Measurements from ENCODE around the gene OR13C4.

OR13C4 gene

DNA sequence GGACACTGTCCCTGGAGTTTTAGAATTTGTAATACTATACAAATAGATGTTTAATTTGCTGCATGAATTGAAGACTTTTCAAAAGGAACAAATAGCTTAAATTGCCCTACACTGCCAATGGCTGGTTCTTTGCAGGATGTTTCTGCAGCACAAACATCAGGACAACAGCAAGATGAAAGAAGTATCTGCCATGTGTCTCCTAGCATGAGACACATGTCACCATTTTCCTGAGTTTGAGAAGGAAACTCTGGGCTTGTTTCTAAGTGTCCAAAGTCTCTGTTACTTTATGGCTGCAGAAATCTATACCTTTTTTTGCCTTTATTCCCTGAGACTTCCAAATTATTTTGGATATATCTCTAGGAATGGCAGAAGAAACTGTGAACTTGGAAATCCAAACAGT, 23.6 kb downstream of the OR13C4 start:
- H3K9me3 ChIP-seq (ENCODE audit: severe bottlenecking): no peaks in the 10 kb centered on the region
- H3K4me1 ChIP-seq (ENCODE audit: insufficient read depth, poor library complexity, severe bottlenecking): peaks cover 7% of the 10 kb centered on the region
- no peaks in the 10 kb centered on the region for H3K36me3 ChIP-seq (ENCODE audit: low read depth)
- ATAC-seq (ENCODE audit: low read depth): no peak
- no peak overlapping the region for H3K27ac ChIP-seq (ENCODE audit: poor library complexity, severe bottlenecking)
- TF ChIP-seq, protein P1, sequence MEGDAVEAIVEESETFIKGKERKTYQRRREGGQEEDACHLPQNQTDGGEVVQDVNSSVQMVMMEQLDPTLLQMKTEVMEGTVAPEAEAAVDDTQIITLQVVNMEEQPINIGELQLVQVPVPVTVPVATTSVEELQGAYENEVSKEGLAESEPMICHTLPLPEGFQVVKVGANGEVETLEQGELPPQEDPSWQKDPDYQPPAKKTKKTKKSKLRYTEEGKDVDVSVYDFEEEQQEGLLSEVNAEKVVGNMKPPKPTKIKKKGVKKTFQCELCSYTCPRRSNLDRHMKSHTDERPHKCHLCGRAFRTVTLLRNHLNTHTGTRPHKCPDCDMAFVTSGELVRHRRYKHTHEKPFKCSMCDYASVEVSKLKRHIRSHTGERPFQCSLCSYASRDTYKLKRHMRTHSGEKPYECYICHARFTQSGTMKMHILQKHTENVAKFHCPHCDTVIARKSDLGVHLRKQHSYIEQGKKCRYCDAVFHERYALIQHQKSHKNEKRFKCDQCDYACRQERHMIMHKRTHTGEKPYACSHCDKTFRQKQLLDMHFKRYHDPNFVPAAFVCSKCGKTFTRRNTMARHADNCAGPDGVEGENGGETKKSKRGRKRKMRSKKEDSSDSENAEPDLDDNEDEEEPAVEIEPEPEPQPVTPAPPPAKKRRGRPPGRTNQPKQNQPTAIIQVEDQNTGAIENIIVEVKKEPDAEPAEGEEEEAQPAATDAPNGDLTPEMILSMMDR (IDR thresholded peaks at IDR 0.05; ENCODE audit: poor library complexity, severe bottlenecking): no peak
- no peak overlapping the region for H3K4me3 ChIP-seq (ENCODE audit: severe bottlenecking)
- no peak for DNase-seq (ENCODE audit: low spot score)
- H3K27me3 ChIP-seq (ENCODE audit: insufficient read depth, poor library complexity, severe bottlenecking): no peaks in the 10 kb centered on the region

DNA sequence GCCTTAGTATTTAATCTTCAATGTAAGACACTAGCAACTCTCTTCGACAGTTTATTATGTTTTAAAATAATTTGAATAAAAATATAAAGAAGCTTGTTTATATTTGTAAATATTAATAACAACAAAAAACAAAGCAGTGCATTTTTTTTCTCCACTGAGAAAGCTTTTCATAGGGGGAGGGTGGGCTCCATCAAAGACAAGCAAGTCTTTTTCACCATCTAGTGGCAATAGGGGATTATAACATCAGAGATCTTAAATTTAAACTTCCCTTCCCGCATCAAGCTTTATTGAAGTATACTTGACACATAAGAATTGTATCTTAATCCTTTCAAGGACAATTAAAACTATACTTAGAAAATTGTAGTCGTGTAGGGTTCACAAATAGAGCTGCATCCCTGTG, 32.2 kb downstream of the OR13C4 start:
- no peak for DNase-seq (ENCODE audit: low spot score)

DNA sequence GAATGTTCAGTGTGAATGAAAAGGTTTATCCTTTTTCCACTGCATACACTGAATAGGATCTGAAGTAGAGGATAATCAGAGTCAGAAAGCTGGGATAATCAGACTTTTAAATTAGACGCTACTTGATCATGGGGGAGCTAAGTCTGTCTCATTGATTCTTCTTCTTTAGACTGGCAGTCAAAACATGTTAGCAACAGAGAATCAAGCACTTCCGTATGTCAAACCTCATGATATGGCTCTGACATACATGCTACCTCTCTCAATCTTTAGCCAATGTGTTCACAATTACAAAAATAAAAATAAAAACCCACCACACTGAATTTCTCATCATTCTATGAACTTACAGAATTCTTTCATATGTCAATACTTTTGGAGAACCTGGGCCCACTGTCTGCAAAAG, 42.0 kb downstream of the OR13C4 start:
- ATAC-seq (ENCODE audit: low read depth) (no peak), DNase-seq (ENCODE audit: low spot score) (no peak)
- no peaks in the 10 kb centered on the region for H3K9me3 ChIP-seq (ENCODE audit: severe bottlenecking)
- no peak overlapping the region for H3K4me3 ChIP-seq (ENCODE audit: severe bottlenecking)
- H3K27me3 ChIP-seq (ENCODE audit: insufficient read depth, poor library complexity, severe bottlenecking): no peaks in the 10 kb centered on the region
- TF ChIP-seq, protein P1 (IDR thresholded peaks at IDR 0.05; ENCODE audit: poor library complexity, severe bottlenecking): no peak
- no peaks in the 10 kb centered on the region for H3K36me3 ChIP-seq (ENCODE audit: low read depth)
- no peak overlapping the region for H3K27ac ChIP-seq (ENCODE audit: poor library complexity, severe bottlenecking)
- H3K4me1 ChIP-seq (ENCODE audit: insufficient read depth, poor library complexity, severe bottlenecking): no peaks in the 10 kb centered on the region

More for the DNA sequence above, 32.2 kb downstream of the OR13C4 start:
- Histone ChIP-seq H3K9me3 (ENCODE audit: severe bottlenecking) (no peaks in the 10 kb centered on the region), H3K4me1 (ENCODE audit: insufficient read depth, poor library complexity, severe bottlenecking) (no peaks in the 10 kb centered on the region), H3K36me3 (ENCODE audit: low read depth) (no peaks in the 10 kb centered on the region), H3K4me3 (ENCODE audit: severe bottlenecking) (no peak overlapping the region), H3K27ac (ENCODE audit: poor library complexity, severe bottlenecking) (no peak overlapping the region), H3K27me3 (ENCODE audit: insufficient read depth, poor library complexity, severe bottlenecking) (no peaks in the 10 kb centered on the region)
- TF ChIP-seq, protein P1 (IDR thresholded peaks at IDR 0.05; ENCODE audit: poor library complexity, severe bottlenecking): peak; percentile 58
- no peak for ATAC-seq (ENCODE audit: low read depth)

DNA sequence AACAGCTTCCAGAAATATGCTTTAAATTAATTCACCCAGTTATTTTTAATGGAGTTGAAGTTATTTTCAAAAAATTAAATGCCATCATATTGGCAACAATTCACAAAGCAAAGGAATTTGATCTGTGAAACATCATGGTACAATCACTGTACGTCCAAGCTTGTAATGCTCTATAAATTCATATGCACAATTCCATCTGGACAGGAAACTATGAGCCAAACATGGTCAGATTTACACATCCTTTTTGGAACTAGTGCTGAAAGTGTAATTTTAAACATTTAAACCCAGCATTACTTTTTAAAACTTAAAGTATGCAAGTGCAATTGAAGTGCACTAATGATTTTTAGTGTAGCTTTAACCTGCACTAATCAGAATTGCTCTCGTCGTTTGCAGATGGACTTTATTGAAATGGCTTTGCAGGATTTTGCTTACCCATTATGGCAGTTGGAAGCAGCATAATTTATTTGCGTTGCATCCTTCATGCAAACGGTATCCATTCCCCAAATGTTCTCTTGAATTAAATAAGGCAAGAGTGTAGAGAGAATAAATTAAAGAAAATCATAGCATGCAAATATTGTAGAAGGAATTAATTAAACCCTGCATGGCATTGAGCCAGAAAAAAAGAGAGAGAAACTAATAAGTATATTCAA, 44.0 kb downstream of the OR13C4 start:
- no peak for DNase-seq (ENCODE audit: low spot score)
- TF ChIP-seq, protein P1 (IDR thresholded peaks at IDR 0.05; ENCODE audit: poor library complexity, severe bottlenecking): no peak
- no peak overlapping the region for H3K4me3 ChIP-seq (ENCODE audit: severe bottlenecking)

More for the DNA sequence above, 44.0 kb downstream of the OR13C4 start:
- H3K36me3 ChIP-seq (ENCODE audit: low read depth): no peaks in the 10 kb centered on the region
- no peak overlapping the region for H3K27ac ChIP-seq (ENCODE audit: poor library complexity, severe bottlenecking)
- H3K9me3 ChIP-seq (ENCODE audit: severe bottlenecking): no peaks in the 10 kb centered on the region
- H3K4me1 ChIP-seq (ENCODE audit: insufficient read depth, poor library complexity, severe bottlenecking): no peaks in the 10 kb centered on the region
- no peak for ATAC-seq (ENCODE audit: low read depth)
- H3K27me3 ChIP-seq (ENCODE audit: insufficient read depth, poor library complexity, severe bottlenecking): no peaks in the 10 kb centered on the region

Measured in RWPE2 (cell line).